Keratinocyte (primary cell): ENCODE measurements around the gene TAS2R8. TPM values are rescaled to one million over a fixed set of nuclear protein-coding genes. Genes with fewer than 3 reads are reported as not detected.

Experiments used
- DNase-seq: peaks from one replicate; pipeline ENCODE4 v3.0.0-alpha.2; 2011; ENCODE audit warnings: low read depth, missing footprints, low spot score
- FAIRE-seq: peaks from 2 replicates; lab custom pipeline; 2011; peaks lifted over from hg19 to GRCh38; lab: Jason Lieb, UNC
- H2AFZ ChIP-seq: 2 replicates; pipeline ENCODE4 v1.6.0; 2012; ENCODE audit warnings: low read length, control low read depth, inconsistent platforms; ENCODE audit not compliant: control insufficient read depth
- H3K27ac ChIP-seq: 2 replicates; pipeline ENCODE4 v1.5.1; 2011; ENCODE audit warnings: low read length; ENCODE audit not compliant: control insufficient read depth, insufficient read depth
- H3K27me3 ChIP-seq: 3 replicates; pipeline ENCODE4 v1.6.0; 2011; ENCODE audit warnings: low read length; ENCODE audit not compliant: control insufficient read depth, insufficient read depth; ENCODE audit errors: extremely low read depth
- H3K36me3 ChIP-seq, 2 experiments: 2 replicates in 1 of 2; 3 replicates in 1 of 2; pipeline ENCODE4 v1.5.1; 2011; ENCODE audit warnings: low read length in 2 of 2, mild to moderate bottlenecking in 1 of 2; ENCODE audit not compliant: control insufficient read depth in 2 of 2, insufficient read depth in 2 of 2; ENCODE audit errors: extremely low read depth in 1 of 2
- H3K4me1 ChIP-seq: 3 replicates; pipeline ENCODE4 v1.5.1; 2011; ENCODE audit warnings: low read length; ENCODE audit not compliant: control insufficient read depth, insufficient read depth; ENCODE audit errors: extremely low read depth
- H3K4me2 ChIP-seq: 3 replicates; pipeline ENCODE4 v1.6.0; 2011; ENCODE audit warnings: low read depth, low read length; ENCODE audit not compliant: control insufficient read depth, insufficient read depth; ENCODE audit errors: extremely low read depth
- H3K4me3 ChIP-seq, 3 experiments: fragments of 200-600 bp in 1 of 3; sonication (generic) in 1 of 3; 2 replicates in 2 of 3; 3 replicates in 1 of 3; pipeline ENCODE4 v1.5.1; 2011 to 2016; ENCODE audit warnings: low read length in 3 of 3, mild to moderate bottlenecking in 3 of 3, control low read depth in 2 of 3, inconsistent platforms in 1 of 3, low read depth in 1 of 3, mixed read lengths in 1 of 3, mixed run types in 1 of 3, moderate library complexity in 1 of 3; ENCODE audit not compliant: control insufficient read depth in 2 of 3, insufficient read depth in 2 of 3; ENCODE audit errors: extremely low read depth in 1 of 3
- H3K79me2 ChIP-seq: 2 replicates; pipeline ENCODE4 v1.6.0; 2012; ENCODE audit warnings: low read length; ENCODE audit not compliant: control insufficient read depth, insufficient read depth
- H3K9ac ChIP-seq: 3 replicates; pipeline ENCODE4 v1.6.0; 2011; ENCODE audit warnings: low read length; ENCODE audit not compliant: control insufficient read depth, insufficient read depth; ENCODE audit errors: extremely low read depth
- H3K9me1 ChIP-seq: 3 replicates; pipeline ENCODE4 v1.6.0; 2011; ENCODE audit warnings: low read length; ENCODE audit not compliant: control insufficient read depth, insufficient read depth; ENCODE audit errors: extremely low read depth
- H3K9me3 ChIP-seq: 2 replicates; pipeline ENCODE4 v1.5.1; 2012; ENCODE audit warnings: low read depth, low read length; ENCODE audit not compliant: control insufficient read depth
- H4K20me1 ChIP-seq: 3 replicates; pipeline ENCODE4 v1.6.0; 2011; ENCODE audit warnings: low read length; ENCODE audit not compliant: control insufficient read depth, insufficient read depth; ENCODE audit errors: extremely low read depth
- EZH2 ChIP-seq: IDR thresholded peaks from one replicate; pipeline ENCODE4 v1.6.1; 2012; ENCODE audit warnings: inconsistent platforms, mild to moderate bottlenecking, low read length, moderate library complexity
- dilution Hi-C: fragments of 300-500 bp; cut with MboI; formaldehyde crosslinking; loops from one replicate; pipeline ENCODE4 v1.7.0; 2020; ENCODE audit warnings: low sequenced_read_pairs; ENCODE audit not compliant: extremely low pct_ligation_motif_present
- polyA plus RNA-seq, 5 experiments: library from polyadenylated mRNA; depleted of rRNA in 3 of 5; stranded (reverse) in 3 of 5; stranded (forward) in 1 of 5; unstranded in 1 of 5; fragments of >200 nt; gene quantifications; 1 replicate in 1 of 5; 2 replicates in 3 of 5; 3 replicates in 1 of 5; pipeline versions ENCODE4 v1.2.1 to v1.2.3, GENCODE V29; 2011 to 2012; ENCODE audit warnings: missing spikeins in 2 of 5, low read depth in 1 of 5, low replicate concordance in 1 of 5
- TF ChIP-seq, protein P1 (sequence below), 3 experiments: IDR thresholded peaks in 1 of 3; conservative IDR thresholded peaks in 1 of 3; optimal IDR thresholded peaks in 1 of 3; 2 replicates in 2 of 3; 3 replicates in 1 of 3; pipeline versions ENCODE3 to v1.5.1; 2011; ENCODE audit warnings: low read length in 3 of 3, mild to moderate bottlenecking in 3 of 3, moderate library complexity in 2 of 3, control low read depth in 1 of 3, inconsistent platforms in 1 of 3; ENCODE audit not compliant: insufficient read depth in 2 of 3; ENCODE audit errors: extremely low read depth in 1 of 3

The TAS2R8 gene
- polyA plus RNA-seq, 1 donor (not counting 4 experiments of a cell fraction or from before 2014, with no cell fraction given), result not detected

DNA sequence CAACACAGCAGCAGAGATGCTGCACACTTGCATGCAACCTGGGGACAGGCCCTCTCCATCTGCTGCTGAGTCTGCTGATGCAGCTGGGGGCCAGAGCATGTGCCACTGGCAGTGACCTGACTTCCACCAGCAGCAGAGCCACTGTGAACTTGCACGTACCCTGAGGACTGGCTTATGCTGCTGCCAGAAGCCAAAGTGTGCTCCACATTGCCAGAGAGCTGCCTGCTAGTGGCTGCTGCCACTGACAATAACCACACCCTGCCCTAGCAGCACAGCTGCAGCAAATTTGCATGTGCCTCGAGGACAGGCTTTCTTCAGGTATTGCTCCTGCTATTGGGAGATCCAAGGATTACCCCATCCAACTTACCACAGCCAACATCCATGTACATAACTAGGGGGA, 46.7 kb upstream of the TAS2R8 start:
- TF ChIP-seq EZH2, result no peak
- TF ChIP-seq, protein P1, sequence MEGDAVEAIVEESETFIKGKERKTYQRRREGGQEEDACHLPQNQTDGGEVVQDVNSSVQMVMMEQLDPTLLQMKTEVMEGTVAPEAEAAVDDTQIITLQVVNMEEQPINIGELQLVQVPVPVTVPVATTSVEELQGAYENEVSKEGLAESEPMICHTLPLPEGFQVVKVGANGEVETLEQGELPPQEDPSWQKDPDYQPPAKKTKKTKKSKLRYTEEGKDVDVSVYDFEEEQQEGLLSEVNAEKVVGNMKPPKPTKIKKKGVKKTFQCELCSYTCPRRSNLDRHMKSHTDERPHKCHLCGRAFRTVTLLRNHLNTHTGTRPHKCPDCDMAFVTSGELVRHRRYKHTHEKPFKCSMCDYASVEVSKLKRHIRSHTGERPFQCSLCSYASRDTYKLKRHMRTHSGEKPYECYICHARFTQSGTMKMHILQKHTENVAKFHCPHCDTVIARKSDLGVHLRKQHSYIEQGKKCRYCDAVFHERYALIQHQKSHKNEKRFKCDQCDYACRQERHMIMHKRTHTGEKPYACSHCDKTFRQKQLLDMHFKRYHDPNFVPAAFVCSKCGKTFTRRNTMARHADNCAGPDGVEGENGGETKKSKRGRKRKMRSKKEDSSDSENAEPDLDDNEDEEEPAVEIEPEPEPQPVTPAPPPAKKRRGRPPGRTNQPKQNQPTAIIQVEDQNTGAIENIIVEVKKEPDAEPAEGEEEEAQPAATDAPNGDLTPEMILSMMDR (optimal IDR thresholded peaks at IDR 0.05 in 1 of 3, IDR thresholded peaks at IDR 0.05 in 1 of 3, conservative IDR thresholded peaks at IDR 0.05 in 1 of 3; ENCODE audit: extremely low read depth in 1 of 3, insufficient read depth in 2 of 3, low read length in 3 of 3), result no peak
- peaks cover 3% of the 10 kb centered on the region for H3K9me3 ChIP-seq
- FAIRE-seq, result no peak

GRCh38 chr12:10851243-10851858, 44.3 kb upstream of the TAS2R8 start:
- no peak overlapping the region for H3K4me2 ChIP-seq
- no peaks in the 10 kb centered on the region for H3K36me3 ChIP-seq
- no peak overlapping the region for H3K9ac ChIP-seq
- no peaks in the 10 kb centered on the region for H3K79me2 ChIP-seq
- no peaks in the 10 kb centered on the region for H3K9me1 ChIP-seq
- FAIRE-seq (no peak), DNase-seq (no peak)
- TF ChIP-seq EZH2, result no peak
- TF ChIP-seq, protein P1 (optimal IDR thresholded peaks at IDR 0.05 in 1 of 3, IDR thresholded peaks at IDR 0.05 in 1 of 3, conservative IDR thresholded peaks at IDR 0.05 in 1 of 3; ENCODE audit: extremely low read depth in 1 of 3, insufficient read depth in 2 of 3, low read length in 3 of 3), result no peak
- H2AFZ ChIP-seq, result no peak overlapping the region
- H3K4me3 ChIP-seq, result no peak overlapping the region
- no peak overlapping the region for H3K27ac ChIP-seq
- H3K27me3 ChIP-seq, result no peaks in the 10 kb centered on the region
- dilution Hi-C loops, result no loop called here
- no peaks in the 10 kb centered on the region for H4K20me1 ChIP-seq
- H3K4me1 ChIP-seq, result no peaks in the 10 kb centered on the region
- H3K9me3 ChIP-seq, result peaks cover 3% of the 10 kb centered on the region

More for the DNA sequence above, 46.7 kb upstream of the TAS2R8 start:
- H3K4me3 ChIP-seq, result no peak overlapping the region
- H3K79me2 ChIP-seq, result no peaks in the 10 kb centered on the region
- H3K27me3 ChIP-seq, result no peaks in the 10 kb centered on the region
- H3K36me3 ChIP-seq, result peaks cover 0 to 3% of the 10 kb centered on the region in 2 experiments
- no peaks in the 10 kb centered on the region for H3K9me1 ChIP-seq
- no peak overlapping the region for H2AFZ ChIP-seq
- H3K9ac ChIP-seq, result no peak overlapping the region
- H3K4me1 ChIP-seq, result no peaks in the 10 kb centered on the region
- no peaks in the 10 kb centered on the region for H4K20me1 ChIP-seq
- no peak overlapping the region for H3K4me2 ChIP-seq
- dilution Hi-C loops, result no loop called here
- H3K27ac ChIP-seq, result no peak overlapping the region
- DNase-seq, result no peak
